ENCODE results near the gene ZNF771.
A peak's percentile ranks its signal among the peaks of the same experiment; 100 is the strongest.

Gene ZNF771

DNA sequence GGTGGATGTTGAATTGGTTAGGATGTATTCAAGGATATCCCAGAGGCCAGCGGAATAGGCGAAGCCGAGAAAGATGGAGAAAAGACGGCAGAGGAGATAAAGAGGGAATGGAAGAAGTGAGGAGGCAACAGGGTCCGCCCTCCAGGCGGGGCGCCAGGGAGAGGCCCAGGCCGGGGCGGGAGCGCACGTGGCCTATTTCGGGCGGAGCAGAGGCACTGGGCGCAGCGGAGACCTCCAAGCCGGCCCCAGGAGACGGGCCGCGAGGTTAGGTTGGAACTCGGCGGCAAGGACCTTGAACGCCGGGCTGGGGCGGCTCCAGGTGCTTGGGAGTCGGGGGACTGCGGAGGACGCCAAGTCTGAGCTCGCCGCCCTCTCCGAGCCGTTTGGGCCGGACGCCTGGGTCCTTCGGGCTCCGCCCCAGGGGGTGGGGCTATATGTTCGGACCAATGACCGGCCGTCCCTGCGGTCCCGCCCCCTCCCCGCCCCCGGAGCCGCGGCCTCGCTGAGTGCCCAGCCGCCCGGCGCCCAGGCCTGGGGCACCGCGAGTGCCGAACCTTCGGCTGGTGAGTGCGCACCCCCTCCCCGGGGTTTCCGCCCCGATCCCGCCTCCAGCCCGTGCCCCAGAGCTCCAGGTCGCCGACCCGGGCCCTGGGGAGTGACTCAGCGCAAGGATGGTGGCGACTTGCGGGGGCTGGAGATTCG lies at the start of gene ZNF771:
Gene ZNF771, plus strand, starts transcription at position 505 of the 702 bp plus-strand sequence. CDS start 448 bp downstream, outside the sequence.
- peak; percentile 71 to 88 (median 73) for DNase-seq (ENCODE audit: low read depth in 3 of 3, low spot score in 1 of 3)

- DNase-seq (ENCODE audit: low read depth in 3 of 3, low spot score in 1 of 3) = no peak
Measured at GRCh38 chr16:30357715-30358576, 49.5 kb upstream of the ZNF771 start.

DNA sequence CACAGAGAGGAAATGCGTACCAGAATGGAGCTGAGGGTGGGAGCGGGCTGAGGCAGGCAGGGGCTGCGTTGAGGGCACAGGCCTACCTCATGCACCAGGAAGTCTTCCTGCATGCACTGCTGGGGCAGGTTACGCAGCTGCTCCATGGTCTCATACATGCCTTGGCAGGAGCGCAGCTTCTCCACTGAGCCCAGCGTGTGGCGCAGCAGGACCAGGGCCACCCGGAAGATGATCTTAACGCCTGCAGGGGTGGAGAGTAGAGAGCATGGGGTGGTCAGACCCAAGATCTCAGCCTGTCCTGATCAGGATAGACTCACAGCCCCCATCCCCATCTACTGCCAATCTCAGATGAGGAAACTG lies 48.8 kb upstream of the ZNF771 start:
- DNase-seq (ENCODE audit: low read depth in 3 of 3, low spot score in 1 of 3) = no peak

GRCh38 chr16:30358990-30359870 lies 48.2 kb upstream of the ZNF771 start:
- DNase-seq (ENCODE audit: low read depth in 3 of 3, low spot score in 1 of 3) = no peak

- DNase-seq (ENCODE audit: low read depth in 3 of 3, low spot score in 1 of 3) = no peak
Measured at GRCh38 chr16:30359871-30360170, 47.6 kb upstream of the ZNF771 start.

DNA sequence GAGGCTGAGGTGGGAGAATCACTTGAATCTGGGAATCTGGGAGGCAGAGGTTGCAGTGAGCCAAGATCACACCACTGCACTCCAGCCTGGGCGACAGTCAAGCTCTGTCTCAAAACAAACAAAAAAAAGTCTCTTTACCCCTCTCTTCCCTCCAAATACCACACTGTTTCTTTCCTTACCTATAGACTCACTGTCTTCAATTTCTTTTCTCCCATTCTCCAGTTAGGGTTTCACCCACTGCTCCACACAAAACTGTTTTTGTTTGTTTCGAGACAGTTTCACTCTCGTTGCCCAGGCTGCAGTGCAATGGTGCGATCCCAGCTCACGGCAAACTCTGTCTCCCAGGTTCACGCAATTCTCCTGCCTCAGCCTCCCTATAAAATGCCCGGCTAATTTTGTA lies 46.2 kb upstream of the ZNF771 start:
- no peak for DNase-seq (ENCODE audit: low read depth in 3 of 3, low spot score in 1 of 3)

DNA sequence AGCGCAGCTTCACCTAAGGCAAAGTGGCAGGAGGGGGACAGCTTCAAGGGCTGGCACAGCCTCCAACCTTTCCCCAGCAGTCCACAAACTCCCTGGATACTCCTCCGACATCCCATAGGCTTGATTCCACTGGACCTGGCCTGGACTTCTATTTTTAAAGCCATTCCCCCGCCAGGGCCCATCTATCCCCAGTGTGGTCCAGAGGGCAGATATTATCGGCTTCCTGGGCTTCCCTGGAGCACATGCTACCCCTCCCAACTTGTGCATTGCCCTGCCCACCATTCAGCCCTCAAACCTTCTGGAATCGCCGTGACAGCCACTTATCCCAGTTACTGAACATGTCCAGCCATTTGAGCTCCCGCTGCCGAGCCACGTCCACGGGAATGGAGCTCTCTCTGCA lies 42.2 kb upstream of the ZNF771 start:
- no peak for DNase-seq (ENCODE audit: low read depth in 3 of 3, low spot score in 1 of 3)

GRCh38 chr16:30366511-30366910 lies 40.9 kb upstream of the ZNF771 start:
- DNase-seq (ENCODE audit: low read depth in 3 of 3, low spot score in 1 of 3) = no peak

- no peak for DNase-seq (ENCODE audit: low read depth in 3 of 3, low spot score in 1 of 3)
Measured at GRCh38 chr16:30367349-30368009, 39.9 kb upstream of the ZNF771 start.

- DNase-seq (ENCODE audit: low read depth in 3 of 3, low spot score in 1 of 3) = no peak
Measured at GRCh38 chr16:30368122-30368791, 39.1 kb upstream of the ZNF771 start.

DNA sequence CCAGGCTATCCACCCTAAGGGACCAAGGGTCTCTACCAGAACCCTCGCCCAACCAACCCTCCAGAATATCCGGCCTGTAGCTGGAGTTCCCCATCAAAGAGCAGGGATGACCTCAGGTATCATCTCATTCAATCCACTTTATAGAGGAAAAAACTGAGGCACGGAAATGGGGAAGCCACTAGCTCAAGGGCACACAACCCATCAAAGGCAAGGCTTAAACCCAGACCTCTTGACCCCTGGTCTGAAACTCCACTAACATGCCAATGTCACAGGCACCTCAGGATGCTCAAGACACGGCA lies 38.7 kb upstream of the ZNF771 start:
- DNase-seq (ENCODE audit: low read depth in 3 of 3, low spot score in 1 of 3) = no peak

DNA sequence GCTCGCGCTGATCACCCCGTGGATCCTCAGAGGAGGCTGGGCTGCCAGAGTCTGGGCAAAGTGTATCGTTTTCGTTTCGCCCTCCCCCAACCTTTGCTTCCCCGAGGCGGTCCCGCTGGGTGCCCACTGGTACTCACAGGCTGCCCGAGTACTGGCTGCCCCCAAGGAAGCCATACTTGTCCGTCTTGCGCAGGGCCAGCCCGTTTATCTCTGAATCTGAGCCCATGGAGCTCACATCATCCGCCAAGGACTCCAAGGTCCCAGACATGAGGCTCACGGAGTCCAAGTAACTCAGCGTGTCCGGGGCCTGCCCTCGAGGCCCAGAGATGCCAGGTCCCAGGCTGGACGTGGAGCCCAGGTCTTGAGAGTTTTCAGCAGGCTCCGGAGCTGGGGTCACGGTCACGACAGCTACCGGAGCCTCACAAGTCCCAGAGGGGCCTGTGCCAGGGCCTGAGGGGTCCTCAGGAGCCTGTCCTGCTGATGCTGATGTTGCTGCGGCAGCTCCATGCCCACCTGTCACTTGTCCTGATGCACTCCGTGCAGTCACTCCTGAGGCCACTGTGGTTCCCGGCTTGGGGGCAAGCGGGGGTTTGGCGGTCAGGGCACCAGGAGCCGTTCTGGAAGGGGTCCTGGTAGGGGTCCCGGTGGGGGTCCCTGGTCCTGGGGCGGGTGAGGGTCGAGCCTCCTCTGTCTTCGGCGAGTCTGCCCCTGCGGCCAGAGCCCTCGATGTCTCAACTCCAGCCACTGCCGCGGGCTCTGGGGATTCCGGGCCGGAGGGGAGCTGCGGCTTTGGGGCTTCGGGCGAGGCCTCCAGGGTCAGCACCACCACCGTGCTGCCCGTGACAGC lies 38.1 kb upstream of the ZNF771 start:
- no peak for DNase-seq (ENCODE audit: low read depth in 3 of 3, low spot score in 1 of 3)

- no peak for DNase-seq (ENCODE audit: low read depth in 3 of 3, low spot score in 1 of 3)
Measured at GRCh38 chr16:30369938-30370455, 37.4 kb upstream of the ZNF771 start.

DNA sequence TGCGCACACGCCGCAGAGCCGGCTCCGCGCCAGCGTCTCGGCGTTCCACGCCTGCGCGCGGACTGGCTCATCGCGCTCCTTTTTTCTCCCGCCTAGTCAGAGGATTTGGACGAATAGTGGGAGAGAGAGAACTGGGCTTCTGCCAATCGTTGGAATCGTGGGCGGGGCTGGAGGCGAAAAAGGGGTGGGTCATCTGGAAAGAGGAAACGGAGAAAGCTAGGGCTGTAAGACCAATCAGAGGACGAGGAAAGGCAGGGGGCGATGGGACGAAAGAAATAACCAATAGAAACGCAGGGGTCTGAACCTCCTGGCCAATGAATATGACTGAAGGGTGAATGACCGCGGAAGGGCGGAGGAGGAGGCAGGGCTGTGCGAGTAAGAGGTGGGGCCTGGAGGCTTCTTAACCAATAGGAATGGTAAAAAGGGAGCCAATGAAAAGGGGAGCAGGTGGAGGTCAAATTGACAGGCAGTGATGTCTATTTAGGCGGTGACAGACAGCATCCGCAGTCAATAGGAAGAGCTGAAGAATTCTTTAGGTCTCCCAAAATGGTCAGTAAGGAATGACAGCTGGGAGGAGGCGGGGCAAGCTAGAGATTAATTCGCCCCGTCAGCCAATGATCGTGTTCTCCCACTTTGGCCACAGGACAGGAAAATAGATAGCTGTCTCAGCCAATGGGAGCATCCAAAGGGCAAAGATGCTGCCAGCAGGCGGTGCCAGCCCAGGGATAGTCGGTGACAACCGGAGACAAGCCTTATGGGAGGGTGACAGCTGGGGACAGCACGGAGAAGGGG lies 36.8 kb upstream of the ZNF771 start, which contains the start of gene TBC1D10B:
Gene TBC1D10B, minus strand, starts transcription at position 39 of the 792 bp plus-strand sequence. CDS start 311 bp downstream, outside the sequence.
- DNase-seq (ENCODE audit: low read depth in 3 of 3, low spot score in 1 of 3) = peak; percentile 91 to 99 (median 98)

DNA sequence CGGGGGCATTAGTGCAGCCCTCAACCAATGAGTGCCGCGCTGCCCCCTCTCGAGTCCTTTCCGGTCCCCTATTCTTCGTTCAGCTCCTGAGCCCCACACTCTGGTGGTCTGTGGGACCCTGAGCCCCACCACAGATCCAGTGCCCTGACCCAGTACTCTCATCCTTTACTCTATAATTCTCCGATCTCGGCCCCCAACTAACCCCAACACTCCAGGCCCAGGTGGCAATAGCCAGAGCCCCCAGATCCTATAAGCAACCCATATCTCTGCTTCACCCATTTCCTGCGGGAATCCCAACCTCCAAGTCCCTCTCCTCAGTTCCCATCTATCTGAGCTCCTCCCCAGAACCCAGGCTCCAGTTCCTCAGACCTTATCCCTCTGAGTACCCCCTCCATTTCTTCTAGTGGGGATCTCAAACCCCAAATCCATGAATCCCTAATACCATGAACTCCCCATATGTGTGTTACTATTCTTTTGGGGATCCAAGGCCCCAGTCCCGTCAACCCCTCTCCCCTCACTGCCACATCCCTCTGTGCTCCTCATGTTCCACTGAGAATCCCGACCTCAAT lies 36.1 kb upstream of the ZNF771 start:
- no peak for DNase-seq (ENCODE audit: low read depth in 3 of 3, low spot score in 1 of 3)

DNA sequence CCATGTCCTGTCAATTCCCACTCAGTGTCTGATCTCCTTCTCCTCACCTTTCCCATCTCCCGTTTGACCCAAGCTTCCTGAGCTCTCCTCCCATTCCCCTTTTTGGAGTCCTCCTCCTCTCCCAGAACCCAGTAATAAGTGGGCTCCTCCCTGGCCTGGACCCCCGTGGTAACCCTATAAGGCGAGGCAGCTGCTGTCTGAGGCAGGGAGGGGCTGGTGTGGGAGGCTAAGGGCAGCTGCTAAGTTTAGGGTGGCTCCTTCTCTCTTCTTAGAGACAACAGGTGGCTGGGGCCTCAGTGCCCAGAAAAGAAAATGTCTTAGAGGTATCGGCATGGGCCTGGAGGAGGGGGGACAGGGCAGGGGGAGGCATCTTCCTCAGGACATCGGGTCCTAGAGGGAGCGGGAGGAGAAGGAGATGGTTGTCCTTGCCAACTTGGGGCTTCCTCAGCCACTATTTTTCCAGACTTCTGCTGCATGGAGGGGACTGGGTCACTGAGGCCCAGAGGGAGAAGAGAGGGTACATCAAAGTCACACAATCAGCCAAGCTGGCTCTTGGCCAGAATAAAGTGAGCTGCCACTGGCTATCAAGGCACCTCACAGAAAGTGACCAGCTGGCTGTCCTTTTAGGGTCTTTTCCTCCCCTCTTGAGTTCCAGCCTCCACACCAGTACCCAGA lies 35.2 kb upstream of the ZNF771 start:
- DNase-seq (ENCODE audit: low read depth in 3 of 3, low spot score in 1 of 3) = no peak

DNA sequence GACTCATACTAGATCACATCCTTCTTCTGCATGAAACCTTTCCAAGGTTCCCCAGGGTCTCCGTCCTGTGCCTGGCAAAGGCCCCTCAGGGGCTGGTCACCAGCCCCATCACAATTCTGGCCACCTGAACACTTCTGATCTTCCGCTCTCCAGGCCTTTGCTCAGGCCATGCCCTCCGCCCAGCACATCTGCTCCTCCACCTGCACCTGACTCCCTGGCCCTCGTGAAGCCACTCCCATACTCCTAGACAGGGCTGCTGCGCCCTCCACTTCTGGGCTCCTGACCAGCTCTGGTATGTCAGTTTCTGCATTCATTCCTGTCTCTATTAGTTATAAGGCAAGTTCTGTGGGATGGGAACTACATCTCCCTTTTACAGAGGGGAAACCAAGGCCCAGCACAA lies 34.7 kb upstream of the ZNF771 start:
- no peak for DNase-seq (ENCODE audit: low read depth in 3 of 3, low spot score in 1 of 3)

- DNase-seq (ENCODE audit: low read depth in 3 of 3, low spot score in 1 of 3) = no peak
Measured at GRCh38 chr16:30374538-30374937, 32.9 kb upstream of the ZNF771 start, which contains the start of gene MYL11. TSS of gene MYL11 (plus strand) at chr16:30374802. CDS start at chr16:30374858, 56 bp downstream.

All from stimulated activated CD4-positive, alpha-beta T cell treated with anti-CD3 and anti-CD28 coated beads, TNF-alpha, amount 100 ng/mL, for 1 hour (primary cell).